Measurements from ENCODE around the gene AP4S1.
A peak's percentile ranks its signal among the peaks of the same experiment; 100 is the strongest.
"Not testable (repeated sequence)": the region's sequence is repeated elsewhere in the genome, so short reads cannot be mapped to it uniquely, and the experiment has no call there.

Gene AP4S1

GRCh38 chr14:31045501-31046080 lies 20.1 kb downstream of the AP4S1 start:
- H3K4me1 ChIP-seq (ENCODE audit: control insufficient read depth, insufficient read depth, low read length, unreplicated experiment): no peaks in the 10 kb centered on the region
- H3K27me3 ChIP-seq (ENCODE audit: insufficient read depth, low read length): no peaks in the 10 kb centered on the region
- H3K36me3 ChIP-seq (ENCODE audit: insufficient read depth, low read length): no peaks in the 10 kb centered on the region
- H3K79me2 ChIP-seq (ENCODE audit: control insufficient read depth, insufficient read depth, low read length, unreplicated experiment): no peaks in the 10 kb centered on the region
- no peak overlapping the region for H3K27ac ChIP-seq (ENCODE audit: low read depth, low read length)
- H3K4me3 ChIP-seq (ENCODE audit: low read depth, low read length): no peak overlapping the region
- H2AFZ ChIP-seq (ENCODE audit: low read length, unreplicated experiment): no peak overlapping the region

DNA sequence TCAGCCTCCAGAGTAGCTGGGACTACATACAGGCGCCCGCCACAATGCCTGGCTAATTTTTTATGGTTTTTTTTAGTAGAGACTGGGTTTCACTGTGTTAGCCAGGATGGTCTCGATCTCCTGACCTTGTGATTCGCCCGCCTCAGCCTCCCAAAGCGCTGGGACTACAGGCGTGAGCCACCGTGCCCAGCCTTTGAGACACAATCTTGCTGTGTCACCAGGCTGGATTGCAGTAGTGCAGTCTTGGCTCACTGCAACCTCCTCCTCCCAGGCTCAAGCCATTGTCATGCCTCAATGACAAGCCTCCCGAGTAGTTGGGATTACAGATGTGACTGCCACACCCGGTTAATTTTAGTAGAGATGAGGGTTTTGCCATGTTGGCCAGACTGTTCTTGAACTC lies 22.1 kb downstream of the AP4S1 start:
- H3K27ac ChIP-seq (ENCODE audit: low read depth, low read length): no peak overlapping the region
- no peak overlapping the region for H2AFZ ChIP-seq (ENCODE audit: low read length, unreplicated experiment)
- no peak overlapping the region for H3K4me3 ChIP-seq (ENCODE audit: low read depth, low read length)
- H3K27me3 ChIP-seq (ENCODE audit: insufficient read depth, low read length): no peaks in the 10 kb centered on the region
- no peaks in the 10 kb centered on the region for H3K4me1 ChIP-seq (ENCODE audit: control insufficient read depth, insufficient read depth, low read length, unreplicated experiment)
- H3K36me3 ChIP-seq (ENCODE audit: insufficient read depth, low read length): no peaks in the 10 kb centered on the region
- no peaks in the 10 kb centered on the region for H3K79me2 ChIP-seq (ENCODE audit: control insufficient read depth, insufficient read depth, low read length, unreplicated experiment)

GRCh38 chr14:31051023-31051422 lies 25.6 kb downstream of the AP4S1 start:
- H3K4me3 ChIP-seq (ENCODE audit: low read depth, low read length): no peak overlapping the region
- H3K4me1 ChIP-seq (ENCODE audit: control insufficient read depth, insufficient read depth, low read length, unreplicated experiment): peaks cover 9% of the 10 kb centered on the region
- H3K27ac ChIP-seq (ENCODE audit: low read depth, low read length): no peak overlapping the region
- H3K36me3 ChIP-seq (ENCODE audit: insufficient read depth, low read length): no peaks in the 10 kb centered on the region
- H3K27me3 ChIP-seq (ENCODE audit: insufficient read depth, low read length): no peaks in the 10 kb centered on the region
- H2AFZ ChIP-seq (ENCODE audit: low read length, unreplicated experiment): no peak overlapping the region
- H3K79me2 ChIP-seq (ENCODE audit: control insufficient read depth, insufficient read depth, low read length, unreplicated experiment): no peaks in the 10 kb centered on the region

GRCh38 chr14:31051511-31051910 lies 26.1 kb downstream of the AP4S1 start:
- Histone ChIP-seq H3K36me3 (ENCODE audit: insufficient read depth, low read length) (no peaks in the 10 kb centered on the region), H3K4me3 (ENCODE audit: low read depth, low read length) (no peak overlapping the region), H2AFZ (ENCODE audit: low read length, unreplicated experiment) (no peak overlapping the region), H3K27me3 (ENCODE audit: insufficient read depth, low read length) (no peaks in the 10 kb centered on the region), H3K79me2 (ENCODE audit: control insufficient read depth, insufficient read depth, low read length, unreplicated experiment) (no peaks in the 10 kb centered on the region), H3K27ac (ENCODE audit: low read depth, low read length) (no peak overlapping the region), H3K4me1 (ENCODE audit: control insufficient read depth, insufficient read depth, low read length, unreplicated experiment) (peaks cover 9% of the 10 kb centered on the region)

DNA sequence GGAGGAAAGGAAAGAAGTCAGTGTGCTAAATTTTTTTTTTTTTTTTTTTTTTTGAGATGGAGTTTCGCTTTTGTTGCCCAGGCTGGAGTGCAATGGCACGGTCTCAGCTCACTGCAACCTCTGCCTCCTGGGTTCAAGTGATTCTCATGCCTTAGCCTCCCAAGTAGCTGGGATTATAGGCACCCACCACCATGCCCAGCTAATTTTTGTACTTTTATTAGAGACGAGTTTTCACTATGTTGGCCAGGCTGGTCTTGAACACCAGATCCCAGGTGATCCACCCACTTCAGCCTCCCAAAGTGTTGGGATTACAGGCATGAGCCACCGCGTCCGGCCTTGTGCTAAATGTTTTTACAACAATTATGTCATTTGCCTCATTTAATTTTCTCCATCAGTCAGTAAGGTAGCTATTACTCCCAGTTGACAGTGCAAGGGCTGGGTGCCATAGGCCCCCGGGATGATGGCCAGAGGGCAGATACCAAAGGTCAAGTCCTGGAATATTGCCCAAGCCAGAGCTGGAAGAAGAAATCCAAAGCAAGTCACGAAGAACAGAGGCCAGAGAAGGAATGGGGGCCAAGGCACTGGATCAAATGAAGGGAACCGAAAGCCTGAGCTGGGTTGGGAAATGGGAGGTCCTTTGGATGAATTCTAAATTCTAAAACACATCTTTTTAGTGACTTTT lies 27.6 kb downstream of the AP4S1 start:
- not testable (repeated sequence) for H3K27me3 ChIP-seq (ENCODE audit: insufficient read depth, low read length); H3K27ac ChIP-seq (ENCODE audit: low read depth, low read length); H3K4me3 ChIP-seq (ENCODE audit: low read depth, low read length); H3K4me1 ChIP-seq (ENCODE audit: control insufficient read depth, insufficient read depth, low read length, unreplicated experiment); H3K79me2 ChIP-seq (ENCODE audit: control insufficient read depth, insufficient read depth, low read length, unreplicated experiment); H3K36me3 ChIP-seq (ENCODE audit: insufficient read depth, low read length)
- peak overlapping the region; percentile 15 for H2AFZ ChIP-seq (ENCODE audit: low read length, unreplicated experiment)

GRCh38 chr14:31057035-31057434 lies 31.6 kb downstream of the AP4S1 start:
- Histone ChIP-seq H3K4me3 (ENCODE audit: low read depth, low read length) (no peak overlapping the region), H3K27me3 (ENCODE audit: insufficient read depth, low read length) (no peaks in the 10 kb centered on the region), H3K27ac (ENCODE audit: low read depth, low read length) (no peak overlapping the region; the same call in 1 of the 2 replicates), H3K36me3 (ENCODE audit: insufficient read depth, low read length) (no peaks in the 10 kb centered on the region), H3K79me2 (ENCODE audit: control insufficient read depth, insufficient read depth, low read length, unreplicated experiment) (no peaks in the 10 kb centered on the region), H3K4me1 (ENCODE audit: control insufficient read depth, insufficient read depth, low read length, unreplicated experiment) (peaks cover 21% of the 10 kb centered on the region), H2AFZ (ENCODE audit: low read length, unreplicated experiment) (no peak overlapping the region)

DNA sequence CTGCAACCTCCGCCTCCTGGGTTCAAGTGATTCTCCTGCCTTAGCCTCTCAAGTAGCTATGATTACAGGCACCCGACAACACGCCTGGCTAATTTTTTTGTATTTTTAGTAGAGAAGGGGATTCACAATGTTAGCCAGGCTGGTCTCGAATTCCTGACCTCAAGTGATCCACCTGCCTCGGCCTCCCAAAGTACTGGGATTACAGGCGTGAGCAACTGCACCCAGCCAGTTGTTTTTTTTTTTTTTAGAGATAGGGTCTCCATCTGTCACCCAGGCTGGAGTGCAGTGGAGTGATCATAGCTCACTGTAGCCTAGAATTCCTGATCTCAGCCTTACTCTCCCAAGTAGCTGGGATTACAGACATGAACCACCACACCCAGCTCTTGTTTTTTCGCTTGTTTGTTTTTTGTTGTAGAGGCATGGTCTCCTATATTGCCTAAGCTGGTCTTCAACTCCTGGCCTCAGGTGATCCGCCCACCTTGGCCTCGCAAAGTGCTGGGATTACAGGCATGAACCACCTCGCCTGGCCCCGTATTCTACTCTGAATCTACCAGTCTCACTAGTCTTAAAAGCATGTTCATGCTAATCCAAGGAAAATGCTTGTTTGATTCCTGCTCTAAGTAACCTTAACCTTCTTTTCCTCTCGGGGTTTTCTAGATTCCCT lies 32.4 kb downstream of the AP4S1 start:
- H3K27me3 ChIP-seq (ENCODE audit: insufficient read depth, low read length): no peaks in the 10 kb centered on the region
- no peak overlapping the region for H3K27ac ChIP-seq (ENCODE audit: low read depth, low read length)
- H3K4me1 ChIP-seq (ENCODE audit: control insufficient read depth, insufficient read depth, low read length, unreplicated experiment): peaks cover 21% of the 10 kb centered on the region
- H3K36me3 ChIP-seq (ENCODE audit: insufficient read depth, low read length): no peaks in the 10 kb centered on the region
- H3K4me3 ChIP-seq (ENCODE audit: low read depth, low read length): no peak overlapping the region
- H3K79me2 ChIP-seq (ENCODE audit: control insufficient read depth, insufficient read depth, low read length, unreplicated experiment): no peaks in the 10 kb centered on the region
- no peak overlapping the region for H2AFZ ChIP-seq (ENCODE audit: low read length, unreplicated experiment)

GRCh38 chr14:31059152-31059924 lies 33.9 kb downstream of the AP4S1 start:
- no peak overlapping the region for H2AFZ ChIP-seq (ENCODE audit: low read length, unreplicated experiment)

DNA sequence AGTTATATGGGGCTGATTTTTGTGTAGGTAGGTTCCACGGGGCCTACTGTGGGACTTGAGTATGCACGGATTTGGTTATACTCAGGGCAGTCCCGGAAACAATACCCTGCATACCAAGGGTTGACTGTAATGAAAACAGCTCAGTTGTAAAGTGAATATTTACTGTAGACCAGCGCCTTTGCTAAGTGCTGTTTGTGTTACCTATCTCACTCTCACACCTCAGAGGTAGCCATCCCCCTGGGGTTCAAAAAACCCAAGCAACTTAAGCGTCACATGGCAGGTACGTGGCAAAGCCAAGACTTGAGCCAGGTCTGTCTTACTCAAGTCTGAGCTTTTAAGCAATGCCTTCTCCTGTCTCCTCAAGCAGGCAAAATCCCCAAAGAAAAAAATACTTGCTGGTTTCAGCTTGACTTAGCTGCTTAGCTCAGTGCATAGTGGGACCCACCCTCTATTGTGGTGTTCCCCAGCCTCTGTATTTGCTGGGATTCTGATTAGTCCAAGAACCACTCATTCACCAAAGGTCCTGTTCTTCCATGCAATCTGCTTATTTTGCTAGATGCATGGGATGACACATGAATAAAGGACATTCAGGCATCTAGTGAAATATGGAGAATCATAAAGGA lies 34.9 kb downstream of the AP4S1 start:
- H3K27ac ChIP-seq (ENCODE audit: low read depth, low read length): no peak overlapping the region
- H3K79me2 ChIP-seq (ENCODE audit: control insufficient read depth, insufficient read depth, low read length, unreplicated experiment): no peaks in the 10 kb centered on the region
- no peak overlapping the region for H2AFZ ChIP-seq (ENCODE audit: low read length, unreplicated experiment)
- peaks cover 12% of the 10 kb centered on the region for H3K4me1 ChIP-seq (ENCODE audit: control insufficient read depth, insufficient read depth, low read length, unreplicated experiment)
- no peak overlapping the region for H3K4me3 ChIP-seq (ENCODE audit: low read depth, low read length)
- H3K27me3 ChIP-seq (ENCODE audit: insufficient read depth, low read length): no peaks in the 10 kb centered on the region
- H3K36me3 ChIP-seq (ENCODE audit: insufficient read depth, low read length): no peaks in the 10 kb centered on the region

More at GRCh38 chr14:31059152-31059924, 33.9 kb downstream of the AP4S1 start:
- Histone ChIP-seq H3K27me3 (ENCODE audit: insufficient read depth, low read length) (no peaks in the 10 kb centered on the region), H3K27ac (ENCODE audit: low read depth, low read length) (no peak overlapping the region), H3K4me3 (ENCODE audit: low read depth, low read length) (no peak overlapping the region), H3K36me3 (ENCODE audit: insufficient read depth, low read length) (no peaks in the 10 kb centered on the region), H3K4me1 (ENCODE audit: control insufficient read depth, insufficient read depth, low read length, unreplicated experiment) (peaks cover 12% of the 10 kb centered on the region), H3K79me2 (ENCODE audit: control insufficient read depth, insufficient read depth, low read length, unreplicated experiment) (no peaks in the 10 kb centered on the region)

DNA sequence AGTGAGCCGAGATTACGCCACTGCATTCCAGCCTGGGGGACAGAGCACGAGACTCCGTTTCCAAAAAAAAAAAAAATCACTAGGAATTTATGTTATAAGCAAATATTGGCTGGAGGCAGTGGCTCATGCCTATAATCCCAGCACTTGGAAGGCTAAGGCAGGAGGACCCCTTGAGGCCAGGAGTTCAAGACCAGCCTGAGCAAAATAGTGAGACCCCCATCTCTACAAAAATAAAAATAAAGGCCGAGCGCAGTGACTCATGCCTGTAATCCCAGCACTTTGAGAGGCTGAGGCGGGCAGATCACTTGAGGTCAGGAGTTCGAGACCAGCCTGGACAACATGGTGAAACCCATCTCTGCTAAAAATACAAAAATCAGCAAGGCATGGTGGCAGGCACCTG lies 37.5 kb downstream of the AP4S1 start:
- not testable (repeated sequence) for H3K27ac ChIP-seq (ENCODE audit: low read depth, low read length); H3K79me2 ChIP-seq (ENCODE audit: control insufficient read depth, insufficient read depth, low read length, unreplicated experiment); H3K4me3 ChIP-seq (ENCODE audit: low read depth, low read length); H2AFZ ChIP-seq (ENCODE audit: low read length, unreplicated experiment); H3K36me3 ChIP-seq (ENCODE audit: insufficient read depth, low read length); H3K27me3 ChIP-seq (ENCODE audit: insufficient read depth, low read length)
- H3K4me1 ChIP-seq (ENCODE audit: control insufficient read depth, insufficient read depth, low read length, unreplicated experiment): peaks cover 12% of the 10 kb centered on the region
